ENCODE results near the gene PRDM16. TPM values are rescaled to one million over a fixed set of nuclear protein-coding genes. Genes with fewer than 3 reads are reported as not detected.

Gene PRDM16
- total RNA-seq, 4 donors from 2014 or later: 0.26 to 7.7 (median 0.35) TPM; not detected in 1

GRCh38 chr1:3082571-3083516 lies 13.8 kb downstream of the PRDM16 start:
- Histone ChIP-seq H3K36me3 (no peaks in the 10 kb centered on the region), H3K27ac (no peak overlapping the region), H3K4me3 (no peak overlapping the region), H3K9me3 (no peaks in the 10 kb centered on the region), H3K4me1 (no peaks in the 10 kb centered on the region), H3K27me3 (no peaks in the 10 kb centered on the region)
- no peak for DNase-seq
- intact Hi-C loops (cut with DNase I; ENCODE audit: low total_unique reads): no loop called here
- TF ChIP-seq POLR2A (IDR thresholded peaks at IDR 0.05): no peak
- no peak for TF ChIP-seq CTCF (IDR thresholded peaks at IDR 0.05)

- Histone ChIP-seq H3K4me3 (no peak overlapping the region), H3K27ac (no peak overlapping the region), H3K27me3 (no peaks in the 10 kb centered on the region), H3K36me3 (no peaks in the 10 kb centered on the region), H3K9me3 (no peaks in the 10 kb centered on the region), H3K4me1 (no peaks in the 10 kb centered on the region)
- no peak for TF ChIP-seq CTCF (IDR thresholded peaks at IDR 0.05)
- TF ChIP-seq POLR2A (IDR thresholded peaks at IDR 0.05): no peak
- intact Hi-C loops (cut with DNase I; ENCODE audit: low total_unique reads): no loop called here
- no peak for DNase-seq
These were observed 15.2 kb downstream of the PRDM16 start for GRCh38 chr1:3084154-3084553.

GRCh38 chr1:3084726-3085125 lies 15.7 kb downstream of the PRDM16 start:
- Histone ChIP-seq H3K27me3 (no peaks in the 10 kb centered on the region), H3K27ac (no peak overlapping the region)
- intact Hi-C loops (cut with DNase I; ENCODE audit: low total_unique reads): no loop called here

GRCh38 chr1:3085721-3086120 lies 16.7 kb downstream of the PRDM16 start:
- intact Hi-C loops (cut with DNase I; ENCODE audit: low total_unique reads): no loop called here
- Histone ChIP-seq H3K27ac (no peak overlapping the region), H3K4me3 (no peak overlapping the region), H3K4me1 (no peaks in the 10 kb centered on the region), H3K9me3 (no peaks in the 10 kb centered on the region), H3K36me3 (no peaks in the 10 kb centered on the region), H3K27me3 (no peaks in the 10 kb centered on the region)
- no peak for TF ChIP-seq CTCF (IDR thresholded peaks at IDR 0.05)
- TF ChIP-seq POLR2A (IDR thresholded peaks at IDR 0.05): no peak
- DNase-seq: no peak

More at GRCh38 chr1:3084726-3085125, 15.7 kb downstream of the PRDM16 start:
- Histone ChIP-seq H3K4me1 (no peaks in the 10 kb centered on the region), H3K36me3 (no peaks in the 10 kb centered on the region), H3K9me3 (no peaks in the 10 kb centered on the region), H3K4me3 (no peak overlapping the region)
- DNase-seq: no peak
- TF ChIP-seq CTCF (IDR thresholded peaks at IDR 0.05) (no peak), POLR2A (IDR thresholded peaks at IDR 0.05) (no peak)

GRCh38 chr1:3086272-3086974 lies 17.4 kb downstream of the PRDM16 start:
- no peak overlapping the region for H3K4me3 ChIP-seq
- TF ChIP-seq POLR2A (IDR thresholded peaks at IDR 0.05): no peak
- TF ChIP-seq CTCF (IDR thresholded peaks at IDR 0.05): no peak
- no peak for DNase-seq
- no peaks in the 10 kb centered on the region for H3K27me3 ChIP-seq
- intact Hi-C loops (cut with DNase I; ENCODE audit: low total_unique reads): no loop called here
- H3K36me3 ChIP-seq: no peaks in the 10 kb centered on the region
- H3K4me1 ChIP-seq: no peaks in the 10 kb centered on the region
- H3K9me3 ChIP-seq: no peaks in the 10 kb centered on the region
- H3K27ac ChIP-seq: no peak overlapping the region

Data from uterus (tissue), 4 donors.